Activated CD4-positive, alpha-beta memory T cell treated with anti-CD3 and anti-CD28 coated beads for 36 hours (primary cell): Measurements from ENCODE around the gene WWTR1. TPM values are rescaled to one million over a fixed set of nuclear protein-coding genes. Genes with fewer than 3 reads are reported as not detected.

Experiments
- CTCF ChIA-PET: fragments of 350-600 bp; sonication (Branson Sonifier 250); formaldehyde crosslinking; loops from one replicate; lab custom pipeline; 2021; ENCODE audit warnings: antibody characterized with exemption, inconsistent platforms; lab: Charles Lee
- POLR2A ChIA-PET: fragments of 350-600 bp; sonication (Branson Sonifier 250); formaldehyde crosslinking; loops from one replicate; lab custom pipeline; 2021; ENCODE audit warnings: antibody characterized with exemption; lab: Charles Lee
- DNase-seq: peaks from one replicate; pipeline ENCODE4 v3.0.0-alpha.2; 2020
- H3K27ac Mint-ChIP-seq: one replicate; pipeline ENCODE4 v1.8.0; 2021; ENCODE audit warnings: mixed read lengths
- H3K27me3 Mint-ChIP-seq: one replicate; pipeline ENCODE4 v1.8.0; 2021; ENCODE audit warnings: mixed read lengths
- H3K36me3 Mint-ChIP-seq: one replicate; pipeline ENCODE4 v1.8.0; 2021; ENCODE audit warnings: mixed read lengths
- H3K4me1 Mint-ChIP-seq: one replicate; pipeline ENCODE4 v1.8.0; 2021; ENCODE audit warnings: low read depth, mixed read lengths
- H3K4me3 Mint-ChIP-seq: one replicate; pipeline ENCODE4 v1.8.0; 2021; ENCODE audit warnings: mild to moderate bottlenecking, mixed read lengths
- H3K9me3 Mint-ChIP-seq: one replicate; pipeline ENCODE4 v1.8.0; 2021; ENCODE audit warnings: mixed read lengths
- intact Hi-C: fragments of 100-400 bp; cut with micrococcal nuclease; formaldehyde crosslinking; loops from one replicate; pipeline ENCODE4 v1.15.1; 2023
- total RNA-seq, 2 experiments: library from RNA; stranded (reverse); gene quantifications; one replicate each; pipeline ENCODE4 v1.2.3, GENCODE V29; 2021

Gene WWTR1
- total RNA-seq, 2 experiments from 2014 or later, result 1.0 to 1.2 TPM

DNA sequence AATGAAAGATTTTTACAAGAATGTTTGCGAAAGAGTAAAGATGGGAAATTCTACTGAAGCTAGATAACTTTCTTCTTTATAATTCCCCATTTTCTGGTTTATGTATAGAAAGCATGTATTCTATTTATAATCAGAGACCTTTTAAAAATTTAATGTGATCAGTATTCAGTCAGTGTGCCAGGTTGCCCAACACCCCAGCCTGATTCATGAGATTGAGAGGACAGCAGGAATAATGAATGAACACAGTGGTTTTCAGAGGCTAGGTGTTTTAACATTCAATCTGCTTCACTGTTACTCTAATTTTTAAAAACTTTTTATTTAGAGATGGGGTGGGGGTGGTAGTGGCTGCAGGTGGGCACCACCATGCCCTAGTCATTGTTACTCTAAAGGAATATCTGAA is 4.7 kb downstream of the WWTR1 start:
- Mint-ChIP-seq H3K27me3 (peaks cover 31% of the 10 kb centered on the region), H3K4me1 (peaks cover 4% of the 10 kb centered on the region), H3K36me3 (no peaks in the 10 kb centered on the region), H3K27ac (no peak overlapping the region), H3K4me3 (no peak overlapping the region), H3K9me3 (no peaks in the 10 kb centered on the region)
- intact Hi-C loops, result no loop called here
- CTCF ChIA-PET, result no interaction called here
- POLR2A ChIA-PET, result no interaction called here
- DNase-seq, result no peak

DNA sequence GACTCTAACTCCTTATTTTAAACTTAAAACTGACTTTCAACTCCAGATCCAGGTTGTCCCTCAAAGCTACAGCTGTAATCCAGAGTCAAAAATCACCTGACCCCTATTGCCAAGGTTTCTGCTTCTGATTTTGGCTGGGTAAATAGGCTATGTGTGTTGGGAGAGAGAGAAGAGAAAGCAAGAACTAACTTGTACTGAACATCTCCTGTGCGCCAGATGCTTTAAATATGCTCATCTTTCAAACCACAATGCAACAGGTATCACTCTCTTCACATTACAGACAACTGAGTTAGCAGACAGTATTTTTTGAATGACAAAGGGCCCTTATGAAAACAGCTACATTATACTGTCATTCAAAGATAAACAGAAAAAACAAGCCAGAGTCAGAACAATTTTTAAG is 7.0 kb downstream of the WWTR1 start:
- H3K27me3 Mint-ChIP-seq, result peaks cover 16% of the 10 kb centered on the region
- intact Hi-C loops, result no loop called here
- H3K36me3 Mint-ChIP-seq, result no peaks in the 10 kb centered on the region
- no peaks in the 10 kb centered on the region for H3K9me3 Mint-ChIP-seq
- H3K4me3 Mint-ChIP-seq, result no peak overlapping the region
- CTCF ChIA-PET, result no interaction called here
- POLR2A ChIA-PET, result no interaction called here
- no peak for DNase-seq
- no peaks in the 10 kb centered on the region for H3K4me1 Mint-ChIP-seq
- H3K27ac Mint-ChIP-seq, result no peak overlapping the region

- CTCF ChIA-PET, result interaction anchor here (0.9 kb wide), 1 partner anchor 160 kb away, joined by 3 read pairs; no protein-coding TSS in a partner anchor
- no peaks in the 10 kb centered on the region for H3K4me1 Mint-ChIP-seq
- no peaks in the 10 kb centered on the region for H3K36me3 Mint-ChIP-seq
- no peaks in the 10 kb centered on the region for H3K9me3 Mint-ChIP-seq
- POLR2A ChIA-PET, result no interaction called here
- peaks cover 7% of the 10 kb centered on the region for H3K27me3 Mint-ChIP-seq
- no peak for DNase-seq
- intact Hi-C loops, result no loop called here
- no peak overlapping the region for H3K4me3 Mint-ChIP-seq
- no peak overlapping the region for H3K27ac Mint-ChIP-seq
Observed at GRCh38 chr3:149648525-149648924, 9.3 kb downstream of the WWTR1 start.

- POLR2A ChIA-PET, result no interaction called here
- Mint-ChIP-seq H3K4me3 (no peak overlapping the region), H3K36me3 (no peaks in the 10 kb centered on the region), H3K9me3 (no peaks in the 10 kb centered on the region), H3K4me1 (no peaks in the 10 kb centered on the region), H3K27me3 (peaks cover 7% of the 10 kb centered on the region), H3K27ac (no peak overlapping the region)
- intact Hi-C loops, result no loop called here
- CTCF ChIA-PET, result no interaction called here
- no peak for DNase-seq
Observed at GRCh38 chr3:149647812-149648211, 10.0 kb downstream of the WWTR1 start.

DNA sequence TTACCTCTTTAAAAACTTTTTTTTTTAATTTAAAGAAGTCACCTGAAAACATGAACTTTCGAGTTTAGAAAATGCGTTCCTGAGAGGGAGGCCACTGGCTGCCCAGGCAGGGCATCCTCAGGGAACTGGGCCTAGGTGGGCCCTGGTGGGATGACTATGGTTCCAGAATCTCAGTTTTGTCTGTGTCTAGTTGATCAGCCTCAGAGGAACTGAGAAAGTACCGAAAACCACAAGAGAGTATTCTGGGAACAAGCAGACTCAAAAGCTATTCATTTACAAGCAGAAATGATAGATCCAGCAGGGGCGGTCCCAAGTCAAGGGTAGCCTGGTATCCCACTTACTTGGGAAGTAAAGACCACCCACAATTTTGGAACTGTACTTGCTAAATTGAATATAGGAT is 10.5 kb downstream of the WWTR1 start:
- intact Hi-C loops, result no loop called here
- DNase-seq, result no peak
- no peaks in the 10 kb centered on the region for H3K4me1 Mint-ChIP-seq
- no peaks in the 10 kb centered on the region for H3K9me3 Mint-ChIP-seq
- no peak overlapping the region for H3K4me3 Mint-ChIP-seq
- H3K27ac Mint-ChIP-seq, result no peak overlapping the region
- peaks cover 7% of the 10 kb centered on the region for H3K27me3 Mint-ChIP-seq
- CTCF ChIA-PET, result no interaction called here
- no peaks in the 10 kb centered on the region for H3K36me3 Mint-ChIP-seq
- POLR2A ChIA-PET, result no interaction called here

DNA sequence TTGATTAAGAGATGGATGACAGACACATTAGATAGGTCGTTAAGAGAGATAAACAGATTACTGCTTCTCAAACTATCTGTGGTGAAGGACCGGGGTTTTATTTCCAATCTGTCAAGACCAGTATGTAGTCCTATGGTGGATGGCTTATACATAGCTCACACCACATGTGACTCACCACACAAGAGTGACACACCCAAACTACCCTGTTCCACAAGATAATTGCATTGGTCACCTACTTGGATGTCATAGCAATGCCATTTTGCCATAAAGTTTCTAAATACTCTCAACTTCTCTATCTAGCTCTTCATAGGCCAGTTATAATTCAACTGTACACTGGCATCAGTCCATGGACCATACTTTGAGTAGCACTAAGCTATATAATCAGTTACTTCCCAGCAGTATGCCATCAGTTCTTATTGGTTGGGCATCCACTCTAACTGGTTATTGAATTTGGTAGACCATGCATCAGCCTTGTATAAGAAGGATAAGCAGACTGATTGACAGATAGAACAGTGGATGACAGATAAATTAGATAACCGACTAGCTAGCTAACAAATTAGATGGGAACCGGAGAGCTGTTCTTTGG is 11.6 kb downstream of the WWTR1 start:
- Mint-ChIP-seq H3K36me3 (no peaks in the 10 kb centered on the region), H3K9me3 (no peaks in the 10 kb centered on the region), H3K27ac (no peak overlapping the region), H3K4me1 (no peaks in the 10 kb centered on the region), H3K4me3 (no peak overlapping the region), H3K27me3 (peaks cover 7% of the 10 kb centered on the region)
- POLR2A ChIA-PET, result no interaction called here
- intact Hi-C loops, result no loop called here
- no peak for DNase-seq
- CTCF ChIA-PET, result interaction anchor here (0.6 kb wide), 1 partner anchor 116 kb away, joined by 3 read pairs; no protein-coding TSS in a partner anchor

DNA sequence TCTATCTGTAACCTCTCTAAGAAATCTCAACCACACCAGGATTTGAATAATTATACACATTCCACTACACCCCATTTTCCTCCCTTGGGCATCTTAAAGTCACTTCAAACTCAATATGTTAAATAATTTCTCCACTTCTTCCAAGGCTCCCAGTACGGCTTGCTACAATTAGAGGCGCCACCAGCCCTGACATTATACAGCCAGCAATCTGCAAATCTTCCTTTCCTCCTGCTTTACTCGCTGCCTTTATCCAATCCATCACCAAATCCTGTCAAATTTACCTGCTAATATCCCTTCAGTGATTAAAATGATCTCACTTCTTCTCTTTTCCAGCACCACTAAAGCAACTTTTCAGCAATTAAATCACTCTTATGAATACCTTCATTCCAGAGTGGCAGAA is 13.9 kb downstream of the WWTR1 start:
- ChIA-PET POLR2A (no interaction called here), CTCF (no interaction called here)
- Mint-ChIP-seq H3K9me3 (no peaks in the 10 kb centered on the region), H3K27ac (no peak overlapping the region), H3K27me3 (peaks cover 2% of the 10 kb centered on the region), H3K4me1 (no peaks in the 10 kb centered on the region), H3K36me3 (no peaks in the 10 kb centered on the region), H3K4me3 (no peak overlapping the region)
- DNase-seq, result no peak
- intact Hi-C loops, result no loop called here

GRCh38 chr3:149643482-149643798 is 14.4 kb downstream of the WWTR1 start:
- H3K9me3 Mint-ChIP-seq, result no peaks in the 10 kb centered on the region
- H3K4me1 Mint-ChIP-seq, result no peaks in the 10 kb centered on the region
- H3K27ac Mint-ChIP-seq, result no peak overlapping the region
- ChIA-PET POLR2A (no interaction called here), CTCF (no interaction called here)
- H3K36me3 Mint-ChIP-seq, result no peaks in the 10 kb centered on the region
- H3K4me3 Mint-ChIP-seq, result no peak overlapping the region
- peaks cover 2% of the 10 kb centered on the region for H3K27me3 Mint-ChIP-seq
- intact Hi-C loops, result no loop called here
- no peak for DNase-seq

GRCh38 chr3:149640976-149641728 is 16.7 kb downstream of the WWTR1 start:
- intact Hi-C loops, result no loop called here
- H3K4me1 Mint-ChIP-seq, result no peaks in the 10 kb centered on the region
- ChIA-PET CTCF (interaction anchor here (1.2 kb wide), 1 partner anchor 73 kb away, joined by 3 read pairs; no protein-coding TSS in a partner anchor), POLR2A (no interaction called here)
- peaks cover under 1% of the 10 kb centered on the region for H3K27me3 Mint-ChIP-seq
- H3K36me3 Mint-ChIP-seq, result no peaks in the 10 kb centered on the region
- DNase-seq, result no peak
- H3K4me3 Mint-ChIP-seq, result no peak overlapping the region
- H3K9me3 Mint-ChIP-seq, result no peaks in the 10 kb centered on the region
- H3K27ac Mint-ChIP-seq, result no peak overlapping the region

DNA sequence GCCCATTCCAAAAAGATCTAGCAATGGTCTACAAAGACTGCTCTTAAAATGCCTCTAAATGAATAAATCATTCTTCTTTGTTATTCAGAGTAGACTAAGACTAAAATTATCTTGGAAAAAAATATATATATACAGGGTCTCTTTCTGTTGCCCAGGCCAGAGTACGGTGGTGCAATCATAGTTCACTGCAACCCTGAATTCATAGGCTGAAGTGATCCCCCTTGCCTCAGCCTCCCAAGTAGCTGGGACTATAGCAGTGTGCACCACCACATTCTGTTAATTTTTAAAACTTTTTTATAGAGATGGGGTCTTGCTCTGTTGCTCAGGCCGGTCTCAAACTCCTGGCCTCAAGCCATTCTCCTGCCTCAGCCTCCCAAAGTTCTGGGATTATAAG is 18.7 kb downstream of the WWTR1 start:
- Mint-ChIP-seq H3K36me3 (no peaks in the 10 kb centered on the region), H3K4me3 (no peak overlapping the region), H3K27ac (no peak overlapping the region), H3K4me1 (no peaks in the 10 kb centered on the region), H3K27me3 (peaks cover 5% of the 10 kb centered on the region), H3K9me3 (no peaks in the 10 kb centered on the region)
- intact Hi-C loops, result no loop called here
- CTCF ChIA-PET, result no interaction called here
- DNase-seq, result no peak
- POLR2A ChIA-PET, result no interaction called here

DNA sequence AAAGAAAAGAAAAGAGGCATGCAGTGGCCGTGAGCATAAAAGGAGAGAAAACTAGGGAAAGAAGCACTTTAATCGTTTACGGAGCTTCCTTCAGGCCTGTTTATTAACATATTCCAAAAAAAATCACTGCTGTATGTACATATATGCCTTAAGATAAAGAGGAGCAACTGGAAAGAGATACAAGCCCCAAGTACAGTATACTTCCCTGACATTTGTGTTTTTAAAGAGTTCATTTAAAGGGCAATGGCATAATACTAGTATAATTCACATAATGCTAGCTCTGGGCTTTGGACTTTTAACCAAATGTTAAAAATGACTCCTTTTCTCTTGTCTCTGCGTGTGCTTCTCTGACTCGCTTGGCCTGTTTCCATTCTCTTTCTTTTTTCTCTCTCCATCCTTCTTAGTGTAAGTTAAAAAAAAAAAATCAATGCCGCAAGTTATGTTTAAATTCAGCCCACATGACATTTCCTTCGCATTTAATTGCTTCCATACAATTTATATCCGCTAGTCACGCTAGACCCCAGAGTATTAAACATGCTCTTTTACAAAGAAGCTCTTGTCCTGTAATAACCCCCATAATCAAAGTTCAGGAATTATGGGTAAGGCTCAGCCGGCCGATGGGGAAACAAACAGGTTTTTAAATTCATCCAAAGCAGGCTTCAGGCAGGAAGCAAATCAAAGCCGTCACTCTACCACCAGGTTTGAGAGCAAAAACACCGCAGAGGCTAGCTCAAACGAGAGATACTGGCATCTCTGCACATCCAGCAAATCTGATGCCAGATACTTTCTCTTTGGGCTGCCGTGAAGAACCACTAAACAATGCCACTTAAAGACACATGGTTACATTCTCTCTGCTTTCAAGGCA is 19.4 kb downstream of the WWTR1 start:
- H3K4me1 Mint-ChIP-seq, result no peaks in the 10 kb centered on the region
- peaks cover 7% of the 10 kb centered on the region for H3K27me3 Mint-ChIP-seq
- no peaks in the 10 kb centered on the region for H3K9me3 Mint-ChIP-seq
- intact Hi-C loops, result no loop called here
- ChIA-PET CTCF (no interaction called here), POLR2A (no interaction called here)
- no peak for DNase-seq
- no peak overlapping the region for H3K4me3 Mint-ChIP-seq
- H3K27ac Mint-ChIP-seq, result no peak overlapping the region
- no peaks in the 10 kb centered on the region for H3K36me3 Mint-ChIP-seq

GRCh38 chr3:149635396-149635795 is 22.4 kb downstream of the WWTR1 start:
- Mint-ChIP-seq H3K27ac (no peak overlapping the region), H3K4me3 (no peak overlapping the region), H3K4me1 (no peaks in the 10 kb centered on the region), H3K36me3 (no peaks in the 10 kb centered on the region), H3K9me3 (no peaks in the 10 kb centered on the region), H3K27me3 (peaks cover 10% of the 10 kb centered on the region)
- ChIA-PET CTCF (no interaction called here), POLR2A (no interaction called here)
- intact Hi-C loops, result no loop called here
- DNase-seq, result no peak
